Uterus (tissue), 4 donors: Measurements from ENCODE around the gene TBC1D1. TPM values are rescaled to one million over a fixed set of nuclear protein-coding genes. Genes with fewer than 3 reads are reported as not detected.
A peak's percentile ranks its signal among the peaks of the same experiment; 100 is the strongest.

Experiments used
- DNase-seq, 2 donors: peaks; one replicate each; pipeline ENCODE4 v3.0.0-alpha.2; 2019 to 2020
- H3K27ac ChIP-seq, 2 donors: fragments of 200-600 bp; sonication (generic); 1 replicate in 1 of 2; 2 replicates in 1 of 2; pipeline ENCODE4 v1.5.1; 2016 to 2018
- H3K27me3 ChIP-seq, 2 donors: fragments of 200-600 bp; sonication (generic); one replicate each; pipeline ENCODE4 v1.5.1; 2018 to 2019; ENCODE audit warnings: control low read depth in 1 of 2
- H3K36me3 ChIP-seq, 2 donors: fragments of 200-600 bp; sonication (generic); one replicate each; pipeline ENCODE4 v1.5.1; 2019; ENCODE audit warnings: control low read depth in 1 of 2
- H3K4me1 ChIP-seq, 2 donors: fragments of 200-600 bp; sonication (generic); one replicate each; pipeline ENCODE4 v1.5.1; 2018 to 2019; ENCODE audit warnings: control low read depth in 1 of 2
- H3K4me3 ChIP-seq, 2 donors: fragments of 200-600 bp; sonication (generic); 1 replicate in 1 of 2; 2 replicates in 1 of 2; pipeline ENCODE4 v1.5.1; 2018 to 2019; ENCODE audit warnings: mild to moderate bottlenecking in 1 of 2
- H3K9me3 ChIP-seq, 2 donors: fragments of 200-600 bp; sonication (generic); one replicate each; pipeline ENCODE4 v1.5.1; 2019; ENCODE audit warnings: control low read depth in 1 of 2
- POLR2A ChIP-seq, 2 donors: fragments of 450-650 bp; IDR thresholded peaks; one replicate each; pipeline ENCODE4 v1.6.1; 2016; ENCODE audit warnings: antibody characterized with exemption in 2 of 2, mild to moderate bottlenecking in 1 of 2, moderate library complexity in 1 of 2
- intact Hi-C: fragments of 100-400 bp; cut with DNase I; formaldehyde crosslinking; loops from one replicate; pipeline ENCODE4 v1.15.1; 2023; ENCODE audit warnings: low total_unique reads
- total RNA-seq, 4 donors: library from RNA; depleted of rRNA in 3 of 4; stranded (reverse); fragments of >200 nt in 3 of 4; gene quantifications; one replicate each; pipeline versions ENCODE4 v1.1.0 to v1.2.4, GENCODE V29; 2014 to 2023
- TF ChIP-seq, protein P1 (sequence below), 4 experiments: fragments of 200-600 bp in 2 of 4; fragments of 450-650 bp in 2 of 4; sonication (generic) in 2 of 4; IDR thresholded peaks; one replicate each; pipeline ENCODE4 v1.5.1; 2016 to 2019; ENCODE audit warnings: antibody characterized with exemption in 4 of 4, mild to moderate bottlenecking in 2 of 4, moderate library complexity in 1 of 4
- donor health status: DM: yes; HTN: yes; CAD: no.

The TBC1D1 gene
- total RNA-seq, 4 donors from 2014 or later = 172 to 402 (median 236) TPM

DNA sequence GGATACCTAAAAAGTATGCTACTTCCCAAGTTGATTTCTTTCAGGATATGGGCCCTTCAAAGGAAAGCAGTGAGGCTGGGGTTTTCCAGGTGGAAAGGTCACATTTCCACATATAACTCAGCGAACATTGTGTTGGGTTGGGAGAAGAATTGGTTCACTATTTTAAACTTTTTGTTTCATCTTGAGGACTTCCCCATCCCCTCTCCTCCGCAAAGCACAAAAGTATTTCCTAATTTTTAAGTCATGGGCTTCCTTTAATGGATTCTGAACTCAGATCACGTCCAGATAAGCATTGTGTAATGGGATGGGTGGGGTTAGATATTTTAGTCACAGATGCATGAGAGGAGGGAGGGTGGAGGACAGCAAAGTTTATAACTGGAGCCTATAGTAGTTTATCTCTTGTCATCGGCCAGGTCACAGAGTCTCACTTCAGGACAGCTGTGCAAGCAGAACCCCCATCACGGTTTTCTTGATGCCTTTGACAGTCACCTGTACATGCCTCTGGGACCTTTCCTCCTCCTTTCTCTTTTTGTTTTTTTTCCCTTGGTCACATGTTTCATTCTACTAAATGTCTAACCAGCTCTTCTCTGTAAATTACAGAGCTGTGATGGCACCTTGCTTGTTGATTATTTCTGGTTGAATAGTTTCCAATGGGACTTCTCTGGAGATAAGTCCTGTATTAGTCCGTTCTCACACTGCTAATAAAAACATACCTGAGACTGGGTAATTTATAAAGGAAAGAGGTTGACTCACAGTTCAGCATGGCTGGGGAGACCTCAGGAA is 184.7 kb downstream of the TBC1D1 start:
- Histone ChIP-seq H3K9me3 (no peaks in the 10 kb centered on the region), H3K4me1 (no peaks in the 10 kb centered on the region), H3K27me3 (no peaks in the 10 kb centered on the region), H3K36me3 (no peaks in the 10 kb centered on the region), H3K4me3 (no peak overlapping the region), H3K27ac (peak overlapping the region; percentile 51 to 74)
- intact Hi-C loops = no loop called here
- TF ChIP-seq, protein P1, sequence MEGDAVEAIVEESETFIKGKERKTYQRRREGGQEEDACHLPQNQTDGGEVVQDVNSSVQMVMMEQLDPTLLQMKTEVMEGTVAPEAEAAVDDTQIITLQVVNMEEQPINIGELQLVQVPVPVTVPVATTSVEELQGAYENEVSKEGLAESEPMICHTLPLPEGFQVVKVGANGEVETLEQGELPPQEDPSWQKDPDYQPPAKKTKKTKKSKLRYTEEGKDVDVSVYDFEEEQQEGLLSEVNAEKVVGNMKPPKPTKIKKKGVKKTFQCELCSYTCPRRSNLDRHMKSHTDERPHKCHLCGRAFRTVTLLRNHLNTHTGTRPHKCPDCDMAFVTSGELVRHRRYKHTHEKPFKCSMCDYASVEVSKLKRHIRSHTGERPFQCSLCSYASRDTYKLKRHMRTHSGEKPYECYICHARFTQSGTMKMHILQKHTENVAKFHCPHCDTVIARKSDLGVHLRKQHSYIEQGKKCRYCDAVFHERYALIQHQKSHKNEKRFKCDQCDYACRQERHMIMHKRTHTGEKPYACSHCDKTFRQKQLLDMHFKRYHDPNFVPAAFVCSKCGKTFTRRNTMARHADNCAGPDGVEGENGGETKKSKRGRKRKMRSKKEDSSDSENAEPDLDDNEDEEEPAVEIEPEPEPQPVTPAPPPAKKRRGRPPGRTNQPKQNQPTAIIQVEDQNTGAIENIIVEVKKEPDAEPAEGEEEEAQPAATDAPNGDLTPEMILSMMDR (IDR thresholded peaks at IDR 0.05) = no peak
- no peak for TF ChIP-seq POLR2A (IDR thresholded peaks at IDR 0.05)
- no peak for DNase-seq

DNA sequence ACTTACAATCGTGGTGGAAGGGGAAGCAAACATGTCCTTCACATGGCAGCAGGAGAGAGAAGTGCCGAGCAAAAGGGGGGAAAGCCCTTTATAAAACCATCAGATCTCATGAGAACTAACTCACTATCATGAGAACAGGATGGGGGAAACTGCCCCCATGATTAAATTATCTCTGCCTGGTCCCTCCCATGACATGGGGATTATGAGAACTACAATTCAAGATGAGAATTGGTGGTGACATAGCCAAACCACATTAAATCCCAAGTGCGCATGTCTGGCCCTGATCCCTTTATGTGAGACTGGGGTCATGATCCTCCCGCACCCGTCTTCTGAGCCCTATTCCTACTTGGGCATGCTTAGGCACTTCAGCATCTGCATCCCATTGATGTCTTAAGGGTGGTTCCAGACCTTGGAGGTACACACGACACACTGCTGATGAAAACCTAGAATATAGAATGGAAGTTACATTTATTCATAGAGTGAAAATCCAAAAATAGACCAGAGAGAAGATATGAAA is 185.3 kb downstream of the TBC1D1 start:
- Histone ChIP-seq H3K27me3 (no peaks in the 10 kb centered on the region), H3K36me3 (no peaks in the 10 kb centered on the region), H3K4me1 (peaks cover 0 to 5% of the 10 kb centered on the region in 2 donors), H3K9me3 (no peaks in the 10 kb centered on the region), H3K27ac (peak overlapping the region; percentile 51 to 74), H3K4me3 (no peak overlapping the region)
- intact Hi-C loops = no loop called here
- no peak for DNase-seq
- no peak for TF ChIP-seq POLR2A (IDR thresholded peaks at IDR 0.05)
- TF ChIP-seq, protein P1 (IDR thresholded peaks at IDR 0.05) = no peak

DNA sequence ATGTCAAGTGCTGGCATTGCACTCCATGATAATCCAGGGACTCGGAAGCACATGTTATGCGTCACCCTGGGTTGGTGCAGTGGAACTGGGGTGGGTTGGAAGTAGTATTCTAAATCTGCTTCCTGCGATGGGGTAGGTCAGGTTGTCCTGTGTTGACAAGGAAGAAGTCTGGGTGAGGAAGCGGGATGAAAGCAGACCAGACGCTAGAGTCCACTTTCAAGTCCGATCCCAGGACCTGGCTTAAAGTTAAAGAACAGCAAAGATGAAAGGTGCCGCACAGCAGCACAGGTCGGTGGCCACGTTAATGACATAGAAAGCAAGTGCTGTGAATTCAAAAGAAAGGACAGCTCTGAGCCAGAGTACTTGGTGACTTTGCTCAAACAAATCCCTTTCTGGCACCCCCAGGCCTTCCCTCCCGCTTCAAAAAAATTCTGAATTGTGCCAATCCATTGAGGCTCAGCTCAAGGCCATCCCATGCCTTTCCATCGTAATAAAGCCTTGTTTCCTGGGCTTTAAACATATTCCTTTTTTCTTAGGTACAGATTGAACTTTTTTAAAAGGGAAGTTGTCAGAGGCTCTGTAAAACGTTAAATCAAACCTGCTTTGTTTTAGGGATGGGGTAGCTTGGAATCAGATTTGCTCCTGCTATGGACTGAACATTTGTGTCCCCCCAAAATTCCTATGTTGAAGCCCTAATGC is 187.1 kb downstream of the TBC1D1 start:
- Histone ChIP-seq H3K36me3 (no peaks in the 10 kb centered on the region), H3K4me1 (peaks cover 12 to 21% of the 10 kb centered on the region in 2 donors), H3K27ac (peak overlapping the region; percentile 68 to 90), H3K9me3 (no peaks in the 10 kb centered on the region), H3K27me3 (no peaks in the 10 kb centered on the region), H3K4me3 (no peak overlapping the region)
- no peak for TF ChIP-seq POLR2A (IDR thresholded peaks at IDR 0.05)
- TF ChIP-seq, protein P1 (IDR thresholded peaks at IDR 0.05) = no peak
- intact Hi-C loops = no loop called here
- no peak for DNase-seq

DNA sequence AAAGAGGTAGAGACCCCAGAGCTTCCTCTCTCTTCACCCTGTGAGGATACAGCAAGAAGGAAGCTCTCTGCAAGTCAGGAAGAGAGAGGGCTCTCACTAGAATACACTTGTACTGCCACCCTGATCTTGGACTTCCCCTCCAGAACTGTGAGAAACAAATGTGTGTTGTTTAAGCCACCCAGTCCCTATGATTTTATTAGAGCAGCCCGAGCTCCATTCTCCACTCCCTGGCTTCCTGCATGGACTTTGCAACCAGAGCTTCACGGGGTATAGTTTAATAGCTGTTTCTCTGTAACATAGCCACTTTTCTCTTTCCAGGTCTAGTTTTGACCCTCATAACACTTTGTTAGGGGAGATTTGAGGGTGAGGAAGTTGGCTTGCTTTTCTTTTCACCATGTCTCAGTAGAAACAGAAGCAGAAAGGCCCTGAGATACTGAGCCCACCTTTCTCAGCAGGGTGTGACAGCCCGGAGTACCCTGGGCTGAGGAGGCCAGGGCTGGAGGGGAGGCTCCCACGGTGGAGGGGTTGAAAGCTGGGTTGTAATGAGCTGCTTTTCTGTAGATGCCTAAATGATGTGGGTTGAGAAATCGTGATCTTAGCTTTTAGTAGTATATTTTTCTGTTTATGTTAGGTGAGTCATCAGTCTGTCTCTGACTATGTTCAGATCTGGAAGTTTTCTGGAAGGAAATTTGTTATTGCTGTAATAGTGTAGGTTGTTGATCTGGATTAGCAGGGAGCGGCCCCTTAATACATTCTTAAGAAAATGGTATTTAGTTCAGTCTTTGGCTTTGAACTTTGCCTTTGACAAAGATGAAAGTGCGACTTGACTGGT is 187.9 kb downstream of the TBC1D1 start:
- Histone ChIP-seq H3K4me3 (no peak overlapping the region), H3K9me3 (no peaks in the 10 kb centered on the region), H3K27ac (peak overlapping the region; percentile 68 to 90), H3K27me3 (no peaks in the 10 kb centered on the region), H3K4me1 (peaks cover 12 to 26% of the 10 kb centered on the region in 2 donors), H3K36me3 (no peaks in the 10 kb centered on the region)
- intact Hi-C loops = no loop called here
- no peak for TF ChIP-seq POLR2A (IDR thresholded peaks at IDR 0.05)
- TF ChIP-seq, protein P1 (IDR thresholded peaks at IDR 0.05) = no peak
- DNase-seq = no peak
